Lung (tissue), 12 donors: ENCODE results near the gene BCKDHB. TPM values are rescaled to one million over a fixed set of nuclear protein-coding genes. Genes with fewer than 3 reads are reported as not detected.

Experiments
- ATAC-seq: fragments of 200-7000 bp; cut with Tn5 transposase; one replicate; pipeline ENCODE4 v1.9.1; 2020; ENCODE audit warnings: moderate number of reproducible peaks; ENCODE audit not compliant: insufficient read depth, low FRiP score
- DNase-seq, 3 donors: peaks; one replicate each; pipeline ENCODE4 v3.0.0-alpha.2; 2013 to 2017
- H3K27ac ChIP-seq, 2 donors: one replicate each; pipeline ENCODE4 v1.5.1; 2013; ENCODE audit warnings: mild to moderate bottlenecking in 2 of 2, moderate library complexity in 2 of 2, control low read depth in 1 of 2, inconsistent platforms in 1 of 2, low read depth in 1 of 2, low read length in 1 of 2
- H3K27me3 ChIP-seq, 3 donors: one replicate each; pipeline ENCODE4 v1.5.1; 2013; ENCODE audit warnings: low read length in 2 of 3; ENCODE audit not compliant: control insufficient read depth in 3 of 3, insufficient read depth in 3 of 3
- H3K36me3 ChIP-seq, 4 donors: one replicate each; pipeline ENCODE4 v1.5.1; 2013; ENCODE audit warnings: low read length in 4 of 4, mild to moderate bottlenecking in 1 of 4, moderate library complexity in 1 of 4; ENCODE audit not compliant: control insufficient read depth in 4 of 4, insufficient read depth in 4 of 4
- H3K4me1 ChIP-seq, 5 donors: one replicate each; pipeline ENCODE4 v1.5.1; 2013; ENCODE audit warnings: low read length in 5 of 5, mild to moderate bottlenecking in 2 of 5, moderate library complexity in 1 of 5; ENCODE audit not compliant: control insufficient read depth in 5 of 5, insufficient read depth in 5 of 5
- H3K4me3 ChIP-seq: one replicate; pipeline ENCODE4 v1.5.1; 2013; ENCODE audit warnings: mild to moderate bottlenecking, control low read depth, moderate library complexity
- H3K9ac ChIP-seq, 2 donors: one replicate each; pipeline ENCODE4 v1.5.1; 2013; ENCODE audit warnings: low read length in 2 of 2, control low read depth in 1 of 2; ENCODE audit not compliant: insufficient read depth in 1 of 2
- H3K9me3 ChIP-seq, 4 donors: one replicate each; pipeline ENCODE4 v1.5.1; 2013; ENCODE audit warnings: low read length in 3 of 4, mild to moderate bottlenecking in 1 of 4, moderate library complexity in 1 of 4; ENCODE audit not compliant: control insufficient read depth in 4 of 4, insufficient read depth in 3 of 4
- CTCF ChIP-seq: IDR thresholded peaks from 2 replicates; pipeline ENCODE4 v1.5.1; 2012; ENCODE audit warnings: mild to moderate bottlenecking; ENCODE audit errors: control extremely low read depth, extremely low read depth
- WGBS, 2 donors: extraction: QIAGEN DNeasy Blood & Tissue Kit; methylation state at CpG; one replicate each; pipeline ENCODE4 v1.1.7; 2013; 5-methylcytosine and 5-hydroxymethylcytosine counted together
- polyA plus RNA-seq, 2 donors: library from polyadenylated mRNA; stranded (reverse); fragments of 200-250 nt; gene quantifications; one replicate each; pipeline ENCODE4 v1.2.1, GENCODE V29; 2013
- total RNA-seq, 2 donors: library from RNA; depleted of rRNA in 1 of 2; stranded (reverse); fragments of >200 nt in 1 of 2; gene quantifications; one replicate each; pipeline ENCODE4 v1.2.1, GENCODE V29; 2014 to 2021
- donor health status: control.
- donor health status: control.
- donor health status: Bipolar disorder and iron deficiency.
- donor health status: healthy.
- donor health status: DM: yes; HTN: yes; CAD: no.

The BCKDHB gene
- total and polyA plus RNA-seq, 4 donors, result 6.9 to 27.7 (median 15.7) TPM

GRCh38 chr6:80268865-80269730 is 162.6 kb downstream of the BCKDHB start:
- no peak for ATAC-seq
- TF ChIP-seq CTCF, result no peak
- H3K27ac ChIP-seq, result no peak overlapping the region
- WGBS, 2 donors, result 85 to 92% methylated on average over 10 of the region's 10 CpGs
- H3K4me3 ChIP-seq, result no peak overlapping the region
- H3K27me3 ChIP-seq, result no peaks in the 10 kb centered on the region
- DNase-seq, result no peak
- H3K4me1 ChIP-seq, result peaks cover 0 to 4% (median 0%) of the 10 kb centered on the region in 5 donors
- no peak overlapping the region for H3K9ac ChIP-seq
- no peaks in the 10 kb centered on the region for H3K9me3 ChIP-seq
- H3K36me3 ChIP-seq, result no peaks in the 10 kb centered on the region

- DNase-seq (no peak), ATAC-seq (no peak)
- no peaks in the 10 kb centered on the region for H3K27me3 ChIP-seq
- TF ChIP-seq CTCF, result no peak
- no peak overlapping the region for H3K27ac ChIP-seq
- no peak overlapping the region for H3K9ac ChIP-seq
- no peaks in the 10 kb centered on the region for H3K36me3 ChIP-seq
- 88 to 94% methylated on average over 2 of the region's 2 CpGs for WGBS, 2 donors
- peaks cover 0 to 2% (median 0%) of the 10 kb centered on the region in 5 donors for H3K4me1 ChIP-seq
- H3K4me3 ChIP-seq, result no peak overlapping the region
- H3K9me3 ChIP-seq, result no peaks in the 10 kb centered on the region
These were observed 164.6 kb downstream of the BCKDHB start for GRCh38 chr6:80271074-80271473.

- no peaks in the 10 kb centered on the region for H3K9me3 ChIP-seq
- H3K27me3 ChIP-seq, result no peaks in the 10 kb centered on the region
- ATAC-seq (no peak), DNase-seq (no peak)
- no peak overlapping the region for H3K9ac ChIP-seq
- TF ChIP-seq CTCF, result no peak
- no peaks in the 10 kb centered on the region for H3K36me3 ChIP-seq
- WGBS, 2 donors, result 98 to 100% methylated on average over 4 of the region's 4 CpGs
- no peak overlapping the region for H3K27ac ChIP-seq
- H3K4me1 ChIP-seq, result no peaks in the 10 kb centered on the region
- no peak overlapping the region for H3K4me3 ChIP-seq
These were observed 166.5 kb downstream of the BCKDHB start for GRCh38 chr6:80272988-80273387.
